H9 (cell line): ENCODE measurements around the gene SIGLEC5. TPM values are rescaled to one million over a fixed set of nuclear protein-coding genes. Genes with fewer than 3 reads are reported as not detected.

ENCODE experiments used
- DNase-seq: peaks from one replicate; pipeline ENCODE4 v3.0.0-alpha.2; 2017
- H2AFZ ChIP-seq: one replicate; pipeline ENCODE4 v1.6.1; 2013; ENCODE audit warnings: mild to moderate bottlenecking, low read length, control low read depth, moderate library complexity
- H2AK5ac ChIP-seq: 2 replicates; pipeline ENCODE4 v1.6.1; 2013; ENCODE audit warnings: low read length, control low read depth, mixed read lengths; ENCODE audit not compliant: insufficient read length
- H2BK120ac ChIP-seq: one replicate; pipeline ENCODE4 v1.6.1; 2013; ENCODE audit warnings: low read depth, mild to moderate bottlenecking, low read length, control low read depth, inconsistent platforms; ENCODE audit not compliant: poor library complexity, severe bottlenecking
- H2BK12ac ChIP-seq: 2 replicates; pipeline ENCODE4 v1.6.1; 2013; ENCODE audit warnings: low read length, control low read depth, mixed read lengths, low read depth; ENCODE audit not compliant: insufficient read length
- H2BK15ac ChIP-seq: 2 replicates; pipeline ENCODE4 v1.6.1; 2013; ENCODE audit warnings: low read depth, low read length, control low read depth
- H2BK20ac ChIP-seq: one replicate; pipeline ENCODE4 v1.6.1; 2013; ENCODE audit warnings: low read depth, mild to moderate bottlenecking, low read length, control low read depth, inconsistent platforms; ENCODE audit not compliant: poor library complexity, severe bottlenecking
- H2BK5ac ChIP-seq: 2 replicates; pipeline ENCODE4 v1.6.1; 2013; ENCODE audit warnings: low read length, control low read depth, mixed read lengths; ENCODE audit not compliant: insufficient read length
- H3K14ac ChIP-seq: 2 replicates; pipeline ENCODE4 v1.6.1; 2013; ENCODE audit warnings: low read length, control low read depth; ENCODE audit not compliant: insufficient read depth
- H3K18ac ChIP-seq: 2 replicates; pipeline ENCODE4 v1.6.1; 2013; ENCODE audit warnings: low read depth, mild to moderate bottlenecking, mixed read lengths, low read length, control low read depth; ENCODE audit not compliant: insufficient read length
- H3K23ac ChIP-seq: 2 replicates; pipeline ENCODE4 v1.6.1; 2013; ENCODE audit warnings: low read length, control low read depth, mixed read lengths, low read depth; ENCODE audit not compliant: insufficient read length
- H3K23me2 ChIP-seq: 2 replicates; pipeline ENCODE4 v1.6.1; 2013; ENCODE audit warnings: low read depth, mild to moderate bottlenecking, mixed read lengths, low read length, control low read depth; ENCODE audit not compliant: insufficient read length, poor library complexity, severe bottlenecking
- H3K27ac ChIP-seq: 2 replicates; pipeline ENCODE4 v1.5.1; 2013; ENCODE audit warnings: low read length, control low read depth, mixed read lengths, low read depth; ENCODE audit not compliant: insufficient read length
- H3K27me3 ChIP-seq: 2 replicates; pipeline ENCODE4 v1.6.1; 2013; ENCODE audit warnings: low read length, control low read depth, inconsistent platforms; ENCODE audit not compliant: insufficient read depth
- H3K4ac ChIP-seq: 2 replicates; pipeline ENCODE4 v1.6.1; 2013; ENCODE audit warnings: low read depth, mild to moderate bottlenecking, control low read depth, inconsistent platforms, low read length, moderate library complexity
- H3K4me1 ChIP-seq: 2 replicates; pipeline ENCODE4 v1.6.1; 2013; ENCODE audit warnings: low read length, control low read depth, inconsistent platforms; ENCODE audit not compliant: insufficient read depth
- H3K4me2 ChIP-seq: 2 replicates; pipeline ENCODE4 v1.6.1; 2013; ENCODE audit warnings: low read length, control low read depth, mixed read lengths; ENCODE audit not compliant: insufficient read length, insufficient read depth
- H3K56ac ChIP-seq: 2 replicates; pipeline ENCODE4 v1.6.1; 2013; ENCODE audit warnings: low read depth, mild to moderate bottlenecking, mixed read lengths, low read length, control low read depth; ENCODE audit not compliant: insufficient read length
- H3K79me1 ChIP-seq: 2 replicates; pipeline ENCODE4 v1.6.1; 2013; ENCODE audit warnings: low read depth, mild to moderate bottlenecking, moderate library complexity, low read length, control low read depth, inconsistent platforms; ENCODE audit not compliant: insufficient read depth, poor library complexity, severe bottlenecking
- H3K79me2 ChIP-seq: 2 replicates; pipeline ENCODE4 v1.6.1; 2013; ENCODE audit warnings: low read length, control low read depth, inconsistent platforms; ENCODE audit not compliant: insufficient read depth
- H3K9ac ChIP-seq: 2 replicates; pipeline ENCODE4 v1.6.1; 2013; ENCODE audit warnings: low read length, control low read depth, mixed read lengths; ENCODE audit not compliant: insufficient read length; ENCODE audit errors: extremely low read depth
- H3K9me3 ChIP-seq: one replicate; pipeline ENCODE4 v1.6.1; 2013; ENCODE audit warnings: low read depth, low read length, inconsistent platforms; ENCODE audit not compliant: control insufficient read depth
- H3T11ph ChIP-seq: one replicate; pipeline ENCODE4 v1.6.1; 2013; ENCODE audit warnings: mild to moderate bottlenecking, low read length, control low read depth, inconsistent platforms
- H4K20me1 ChIP-seq: one replicate; pipeline ENCODE4 v1.6.1; 2013; ENCODE audit not compliant: control insufficient read depth, insufficient read length, insufficient read depth
- H4K5ac ChIP-seq: 2 replicates; pipeline ENCODE4 v1.6.1; 2013; ENCODE audit warnings: low read depth, mild to moderate bottlenecking, mixed read lengths, low read length, control low read depth; ENCODE audit not compliant: insufficient read length
- H4K8ac ChIP-seq: replicated peaks from 2 replicates; pipeline ENCODE4 v1.6.1; 2013; ENCODE audit warnings: low read length, control low read depth, mixed read lengths, low read depth; ENCODE audit not compliant: insufficient read length
- H4K91ac ChIP-seq: 2 replicates; pipeline ENCODE4 v1.6.1; 2013; ENCODE audit warnings: low read depth, mild to moderate bottlenecking, moderate library complexity, mixed read lengths, low read length, control low read depth; ENCODE audit not compliant: insufficient read length
- H3K27ac Mint-ChIP-seq, 3 experiments: 2 replicates in 2 of 3; 3 replicates in 1 of 3; pipeline ENCODE4 v1.8.0; 2020 to 2021; ENCODE audit warnings: mixed read lengths in 3 of 3, mild to moderate bottlenecking in 1 of 3, moderate library complexity in 1 of 3
- H3K27me3 Mint-ChIP-seq: 2 replicates; pipeline ENCODE4 v1.8.0; 2021; ENCODE audit warnings: low read depth, mild to moderate bottlenecking, moderate library complexity, mixed read lengths
- H3K36me3 Mint-ChIP-seq, 3 experiments: 2 replicates in 2 of 3; 3 replicates in 1 of 3; pipeline ENCODE4 v1.8.0; 2020 to 2021; ENCODE audit warnings: low read depth in 3 of 3, mixed read lengths in 3 of 3; ENCODE audit not compliant: insufficient read depth in 1 of 3
- H3K4me1 Mint-ChIP-seq, 2 experiments: 2 replicates each; pipeline ENCODE4 v1.8.0; 2020; ENCODE audit warnings: mixed read lengths in 2 of 2
- H3K4me3 Mint-ChIP-seq, 2 experiments: 2 replicates in 1 of 2; 3 replicates in 1 of 2; pipeline ENCODE4 v1.8.0; 2020 to 2021; ENCODE audit warnings: mild to moderate bottlenecking in 2 of 2, mixed read lengths in 2 of 2, moderate library complexity in 1 of 2
- H3K9me3 Mint-ChIP-seq, 2 experiments: 2 replicates in 1 of 2; 3 replicates in 1 of 2; pipeline ENCODE4 v1.8.0; 2020; ENCODE audit warnings: mild to moderate bottlenecking in 2 of 2, mixed read lengths in 2 of 2, moderate library complexity in 1 of 2
- WGBS: extraction: QIAGEN DNeasy Blood & Tissue Kit; methylation state at CpG from one replicate; pipeline ENCODE4 v1.1.7; 2013; ENCODE audit warnings: missing lambda C conversion rate, low lambda C conversion rate, mixed read lengths; ENCODE audit not compliant: insufficient read length; ENCODE audit errors: extremely low coverage; 5-methylcytosine and 5-hydroxymethylcytosine counted together
- total RNA-seq: library from RNA; stranded (reverse); gene quantifications from 2 replicates; pipeline ENCODE4 v1.2.1, GENCODE V29; 2021
- TF ChIP-seq, protein P1 (sequence below): fragments of 200-600 bp; sonication (generic); conservative IDR thresholded peaks from 3 replicates; pipeline ENCODE4 v1.8.0; 2021; ENCODE audit warnings: antibody characterized with exemption, mild to moderate bottlenecking

SIGLEC5 gene
- total RNA-seq, 1 experiment from 2014 or later: not detected

DNA sequence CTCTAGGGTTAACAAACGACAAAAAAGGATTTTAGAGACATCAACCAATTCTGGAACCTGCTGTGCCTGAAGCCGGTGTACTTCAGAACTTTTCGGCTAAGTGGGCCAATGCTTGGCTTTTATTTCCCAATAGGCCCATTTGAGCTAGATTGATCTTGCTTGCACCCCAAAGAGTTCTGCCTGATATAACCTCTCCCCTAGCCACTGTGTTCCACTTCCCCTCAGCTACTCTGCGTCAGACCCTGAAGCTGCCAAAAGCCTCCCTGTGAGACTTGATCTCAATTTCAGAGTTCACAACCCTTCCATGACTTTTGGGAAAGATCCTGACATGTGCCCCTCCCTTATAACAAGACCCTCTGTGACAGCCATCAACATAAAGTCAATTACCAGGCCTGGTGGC, 22.1 kb upstream of the SIGLEC5 start:
- Mint-ChIP-seq H3K27me3 (peaks cover 45% of the 10 kb centered on the region), H3K4me1 (peaks cover 0 to 4% of the 10 kb centered on the region in 2 experiments; a peak in 1 of 4 replicates), H3K4me3 (no peak overlapping the region), H3K27ac (no peak overlapping the region), H3K36me3 (peaks cover 0 to 2% (median 0%) of the 10 kb centered on the region in 3 experiments; a peak in 3 of 7 replicates), H3K9me3 (peaks cover 53 to 86% of the 10 kb centered on the region in 2 experiments)
- Histone ChIP-seq H3K4me1 (no peaks in the 10 kb centered on the region), H3K79me1 (no peaks in the 10 kb centered on the region), H3K27ac (no peak overlapping the region), H2BK20ac (no peak overlapping the region), H4K20me1 (no peaks in the 10 kb centered on the region), H4K91ac (no peak overlapping the region), H2AFZ (no peak overlapping the region), H3K9ac (no peak overlapping the region), H4K5ac (no peak overlapping the region), H3K79me2 (no peaks in the 10 kb centered on the region), H2BK15ac (no peak overlapping the region), H3K23me2 (no peaks in the 10 kb centered on the region), H4K8ac (no peak overlapping the region), H2AK5ac (no peak overlapping the region), H2BK5ac (no peak overlapping the region), H3T11ph (no peak overlapping the region), H3K4ac (no peak overlapping the region), H2BK12ac (no peak overlapping the region), H3K4me2 (no peak overlapping the region), H3K14ac (no peak overlapping the region), H2BK120ac (no peak overlapping the region), H3K18ac (no peak overlapping the region), H3K27me3 (no peaks in the 10 kb centered on the region), H3K23ac (no peak overlapping the region), H3K56ac (no peak overlapping the region), H3K9me3 (no peaks in the 10 kb centered on the region)
- WGBS: no CpG with 5 or more reads among the region's 4 CpGs
- no peak for DNase-seq
- TF ChIP-seq, protein P1, sequence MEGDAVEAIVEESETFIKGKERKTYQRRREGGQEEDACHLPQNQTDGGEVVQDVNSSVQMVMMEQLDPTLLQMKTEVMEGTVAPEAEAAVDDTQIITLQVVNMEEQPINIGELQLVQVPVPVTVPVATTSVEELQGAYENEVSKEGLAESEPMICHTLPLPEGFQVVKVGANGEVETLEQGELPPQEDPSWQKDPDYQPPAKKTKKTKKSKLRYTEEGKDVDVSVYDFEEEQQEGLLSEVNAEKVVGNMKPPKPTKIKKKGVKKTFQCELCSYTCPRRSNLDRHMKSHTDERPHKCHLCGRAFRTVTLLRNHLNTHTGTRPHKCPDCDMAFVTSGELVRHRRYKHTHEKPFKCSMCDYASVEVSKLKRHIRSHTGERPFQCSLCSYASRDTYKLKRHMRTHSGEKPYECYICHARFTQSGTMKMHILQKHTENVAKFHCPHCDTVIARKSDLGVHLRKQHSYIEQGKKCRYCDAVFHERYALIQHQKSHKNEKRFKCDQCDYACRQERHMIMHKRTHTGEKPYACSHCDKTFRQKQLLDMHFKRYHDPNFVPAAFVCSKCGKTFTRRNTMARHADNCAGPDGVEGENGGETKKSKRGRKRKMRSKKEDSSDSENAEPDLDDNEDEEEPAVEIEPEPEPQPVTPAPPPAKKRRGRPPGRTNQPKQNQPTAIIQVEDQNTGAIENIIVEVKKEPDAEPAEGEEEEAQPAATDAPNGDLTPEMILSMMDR: no peak
